ENCODE measurements around the gene MAPK8IP1.
"Not testable (repeated sequence)": the region's sequence is repeated elsewhere in the genome, so short reads cannot be mapped to it uniquely, and the experiment has no call there.

Gene MAPK8IP1

GRCh38 chr11:45885274-45885920 lies at the start of gene MAPK8IP1:
Gene MAPK8IP1 (plus strand): TSS chr11:45885651. CDS start chr11:45885821, 170 bp downstream.
- peak; percentile 77 for DNase-seq

GRCh38 chr11:45839204-45839603 lies 46.2 kb upstream of the MAPK8IP1 start:
- DNase-seq = no peak

GRCh38 chr11:45840251-45840650 lies 45.2 kb upstream of the MAPK8IP1 start:
- DNase-seq = not testable (repeated sequence)

GRCh38 chr11:45843158-45843924 lies 42.1 kb upstream of the MAPK8IP1 start:
- DNase-seq = peak; percentile 90

GRCh38 chr11:45844822-45845578 lies 40.5 kb upstream of the MAPK8IP1 start:
- DNase-seq = no peak

GRCh38 chr11:45846174-45846675 lies 39.2 kb upstream of the MAPK8IP1 start:
- DNase-seq = no peak

- DNase-seq = peak; percentile 96
Observed at GRCh38 chr11:45846974-45847910, 38.2 kb upstream of the MAPK8IP1 start, which contains the start of gene CRY2. Gene CRY2 (plus strand): TSS chr11:45847475. CDS start chr11:45847491, 16 bp downstream.

GRCh38 chr11:45847911-45848316 lies 37.5 kb upstream of the MAPK8IP1 start:
- no peak for DNase-seq

- no peak for DNase-seq
Observed at GRCh38 chr11:45848654-45849081, 36.8 kb upstream of the MAPK8IP1 start.

- no peak for DNase-seq
Observed at GRCh38 chr11:45850446-45850845, 35.0 kb upstream of the MAPK8IP1 start.

- no peak for DNase-seq
Observed at GRCh38 chr11:45851228-45851627, 34.2 kb upstream of the MAPK8IP1 start.

- DNase-seq = no peak
Observed at GRCh38 chr11:45852018-45852711, 33.3 kb upstream of the MAPK8IP1 start.

GRCh38 chr11:45852712-45853101 lies 32.7 kb upstream of the MAPK8IP1 start:
- DNase-seq = no peak

GRCh38 chr11:45853332-45854219 lies 31.9 kb upstream of the MAPK8IP1 start:
- DNase-seq = no peak

GRCh38 chr11:45855308-45855707 lies 30.1 kb upstream of the MAPK8IP1 start:
- no peak for DNase-seq

- DNase-seq = no peak
Observed at GRCh38 chr11:45856044-45856468, 29.4 kb upstream of the MAPK8IP1 start.

- DNase-seq = no peak
Observed at GRCh38 chr11:45857961-45858474, 27.4 kb upstream of the MAPK8IP1 start.

- DNase-seq = no peak
Observed at GRCh38 chr11:45858751-45859398, 26.6 kb upstream of the MAPK8IP1 start.

- DNase-seq = peak; percentile 85
Observed at GRCh38 chr11:45859661-45860140, 25.8 kb upstream of the MAPK8IP1 start.
